ENCODE measurements around the gene NTSR1.

Gene NTSR1

GRCh38 chr20:62699296-62699695 is 9.3 kb upstream of the NTSR1 start:
- TF ChIP-seq, protein P1, sequence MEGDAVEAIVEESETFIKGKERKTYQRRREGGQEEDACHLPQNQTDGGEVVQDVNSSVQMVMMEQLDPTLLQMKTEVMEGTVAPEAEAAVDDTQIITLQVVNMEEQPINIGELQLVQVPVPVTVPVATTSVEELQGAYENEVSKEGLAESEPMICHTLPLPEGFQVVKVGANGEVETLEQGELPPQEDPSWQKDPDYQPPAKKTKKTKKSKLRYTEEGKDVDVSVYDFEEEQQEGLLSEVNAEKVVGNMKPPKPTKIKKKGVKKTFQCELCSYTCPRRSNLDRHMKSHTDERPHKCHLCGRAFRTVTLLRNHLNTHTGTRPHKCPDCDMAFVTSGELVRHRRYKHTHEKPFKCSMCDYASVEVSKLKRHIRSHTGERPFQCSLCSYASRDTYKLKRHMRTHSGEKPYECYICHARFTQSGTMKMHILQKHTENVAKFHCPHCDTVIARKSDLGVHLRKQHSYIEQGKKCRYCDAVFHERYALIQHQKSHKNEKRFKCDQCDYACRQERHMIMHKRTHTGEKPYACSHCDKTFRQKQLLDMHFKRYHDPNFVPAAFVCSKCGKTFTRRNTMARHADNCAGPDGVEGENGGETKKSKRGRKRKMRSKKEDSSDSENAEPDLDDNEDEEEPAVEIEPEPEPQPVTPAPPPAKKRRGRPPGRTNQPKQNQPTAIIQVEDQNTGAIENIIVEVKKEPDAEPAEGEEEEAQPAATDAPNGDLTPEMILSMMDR (IDR thresholded peaks at IDR 0.05; ENCODE audit: low read depth, low read length) = no peak
- Histone ChIP-seq H3K4me1 (peaks cover 14% of the 10 kb centered on the region), H3K4me3 (ENCODE audit: low read depth, low read length) (no peak overlapping the region), H3K9me3 (no peaks in the 10 kb centered on the region), H3K27me3 (no peaks in the 10 kb centered on the region), H3K36me3 (no peaks in the 10 kb centered on the region)
- no peak for DNase-seq

DNA sequence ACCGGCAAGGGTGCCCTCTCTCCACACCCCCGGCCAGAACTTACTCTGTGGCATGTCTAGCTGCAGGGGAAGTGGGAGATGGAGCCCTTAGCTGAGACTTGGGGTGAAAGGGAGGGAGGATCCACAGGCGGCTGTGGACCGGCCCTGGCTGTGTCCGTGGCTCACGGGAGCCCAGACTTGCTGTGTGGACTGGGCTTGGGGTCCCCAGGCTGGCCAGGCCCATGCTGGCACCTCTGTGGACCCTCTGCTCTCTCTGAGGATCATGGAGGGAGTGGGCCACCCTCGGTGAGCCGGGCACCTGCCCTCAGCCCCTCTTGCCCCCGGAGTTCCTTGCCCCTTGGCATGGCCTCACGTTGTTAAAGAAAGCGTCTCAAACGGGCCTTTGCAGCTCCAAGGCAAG is 8.9 kb upstream of the NTSR1 start:
- Histone ChIP-seq H3K4me3 (ENCODE audit: low read depth, low read length) (no peak overlapping the region), H3K36me3 (no peaks in the 10 kb centered on the region), H3K4me1 (peaks cover 14% of the 10 kb centered on the region), H3K9me3 (no peaks in the 10 kb centered on the region), H3K27me3 (no peaks in the 10 kb centered on the region)
- no peak for DNase-seq
- TF ChIP-seq, protein P1 (IDR thresholded peaks at IDR 0.05; ENCODE audit: low read depth, low read length) = no peak

DNA sequence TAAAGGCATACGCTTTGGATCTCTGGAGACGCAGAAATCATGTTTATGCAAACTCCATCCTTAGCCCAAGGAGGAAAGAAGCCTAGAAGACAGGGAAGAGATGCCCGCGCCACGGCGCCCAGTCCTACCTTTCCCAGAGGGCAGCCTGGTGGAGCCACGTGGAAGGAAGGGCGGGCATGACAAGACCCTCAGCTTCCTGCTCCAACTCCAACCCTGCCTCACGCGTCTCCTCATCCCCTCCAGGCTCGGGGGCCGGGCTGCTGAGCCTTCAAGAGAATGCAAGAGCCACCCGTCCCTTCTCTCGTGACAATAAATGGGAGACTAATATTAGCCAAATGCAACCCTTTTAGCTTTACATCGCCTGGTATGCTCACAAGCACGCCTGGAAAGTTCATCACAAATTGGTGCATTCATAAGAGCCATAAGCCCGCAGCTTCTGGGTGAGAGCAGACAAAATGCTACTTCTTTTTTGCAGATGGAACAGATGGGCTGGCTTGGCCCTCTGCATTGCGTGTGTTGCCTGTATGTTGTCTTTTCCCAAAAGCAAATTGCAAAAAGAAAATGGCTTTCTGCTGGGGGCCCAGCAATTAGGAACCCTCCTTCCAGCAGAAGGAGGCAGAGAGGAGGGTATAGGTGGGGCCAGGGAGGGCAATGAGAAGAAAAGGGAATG is 8.2 kb upstream of the NTSR1 start:
- no peak for DNase-seq
- no peaks in the 10 kb centered on the region for H3K36me3 ChIP-seq
- no peaks in the 10 kb centered on the region for H3K9me3 ChIP-seq
- H3K27me3 ChIP-seq = no peaks in the 10 kb centered on the region
- peaks cover 14% of the 10 kb centered on the region for H3K4me1 ChIP-seq
- H3K4me3 ChIP-seq (ENCODE audit: low read depth, low read length) = no peak overlapping the region
- TF ChIP-seq, protein P1 (IDR thresholded peaks at IDR 0.05; ENCODE audit: low read depth, low read length) = no peak

DNA sequence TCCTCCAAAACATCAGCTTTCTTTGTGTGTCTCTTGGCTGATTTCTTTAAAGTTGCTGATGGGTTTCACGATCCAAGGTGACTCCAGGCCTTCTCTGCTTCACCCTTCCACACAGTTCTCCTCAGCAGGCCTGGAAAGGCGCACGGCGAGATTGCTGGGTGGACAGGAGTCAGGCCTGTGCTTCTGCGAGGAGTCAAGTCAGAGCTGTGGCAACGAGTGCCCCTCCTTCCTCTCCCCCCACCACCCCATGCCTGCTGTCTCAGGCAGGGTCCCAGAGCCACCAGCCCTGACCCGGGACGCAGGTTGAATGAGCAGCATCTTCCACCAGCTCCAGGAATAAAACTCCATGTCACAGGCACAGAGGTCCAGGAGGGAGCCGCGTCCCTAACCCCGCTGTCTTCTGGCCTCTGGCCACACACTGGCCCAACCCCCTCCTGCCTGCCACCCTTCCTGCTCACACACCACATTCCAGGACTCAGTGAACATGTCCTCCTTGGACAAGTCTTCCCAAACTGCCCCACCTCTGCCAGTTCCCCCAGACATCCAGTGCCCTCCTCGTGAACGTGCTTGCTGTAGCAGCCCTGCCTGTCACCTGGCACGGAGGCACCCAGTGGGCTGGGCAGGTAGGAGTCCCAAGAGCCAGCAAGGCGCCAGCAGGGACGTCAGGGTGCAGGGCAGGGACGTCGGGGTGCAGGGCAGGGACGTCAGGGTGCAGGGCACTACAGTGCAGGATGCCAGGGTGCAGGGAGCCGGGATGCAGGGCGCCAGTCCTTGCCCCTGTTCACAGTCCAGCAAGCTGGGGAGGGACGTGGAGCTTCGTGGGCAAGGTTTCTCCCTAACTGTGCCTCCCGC is 7.2 kb upstream of the NTSR1 start:
- TF ChIP-seq, protein P1 (IDR thresholded peaks at IDR 0.05; ENCODE audit: low read depth, low read length) = no peak
- Histone ChIP-seq H3K27me3 (no peaks in the 10 kb centered on the region), H3K36me3 (no peaks in the 10 kb centered on the region)

GRCh38 chr20:62702013-62702300 is 6.7 kb upstream of the NTSR1 start:
- H3K4me1 ChIP-seq = peaks cover 14% of the 10 kb centered on the region
- TF ChIP-seq, protein P1 (IDR thresholded peaks at IDR 0.05; ENCODE audit: low read depth, low read length) = no peak
- DNase-seq = no peak

More for the DNA sequence above, 7.2 kb upstream of the NTSR1 start:
- Histone ChIP-seq H3K9me3 (no peaks in the 10 kb centered on the region), H3K4me3 (ENCODE audit: low read depth, low read length) (no peak overlapping the region), H3K4me1 (peaks cover 14% of the 10 kb centered on the region)
- no peak for DNase-seq

More at GRCh38 chr20:62702013-62702300, 6.7 kb upstream of the NTSR1 start:
- no peak overlapping the region for H3K4me3 ChIP-seq (ENCODE audit: low read depth, low read length)
- H3K27me3 ChIP-seq = no peaks in the 10 kb centered on the region
- no peaks in the 10 kb centered on the region for H3K36me3 ChIP-seq
- no peaks in the 10 kb centered on the region for H3K9me3 ChIP-seq

Measured in BE2C (cell line).